Endothelial cell of umbilical vein (primary cell): Measurements from ENCODE around the gene CTTN. TPM values are rescaled to one million over a fixed set of nuclear protein-coding genes. Genes with fewer than 3 reads are reported as not detected.

Experiments used
- BruUV-seq: library from RNA; stranded (reverse); fragments of 400-500 nt; replicated peaks from 2 replicates; lab custom pipeline; 2021; lab: Mats Ljungman, UMichigan
- CTCF ChIA-PET: fragments of 300-600, 350-600 bp; sonication (Branson Sonifier 250); formaldehyde crosslinking; loops from one replicate; lab custom pipeline; 2021; ENCODE audit warnings: antibody characterized with exemption, inconsistent platforms; lab: Charles Lee
- POLR2A ChIA-PET: fragments of 300-600, 350-600 bp; sonication (Branson Sonifier 250); formaldehyde crosslinking; loops from one replicate; lab custom pipeline; 2021; ENCODE audit warnings: antibody characterized with exemption, inconsistent platforms; lab: Charles Lee
- DNase-seq: peaks from one replicate; pipeline ENCODE4 v3.0.0-alpha.2; 2011; ENCODE audit warnings: low read depth, low spot score
- FAIRE-seq: peaks from 2 replicates; lab custom pipeline; 2011; peaks lifted over from hg19 to GRCh38; lab: Jason Lieb, UNC
- H2AFZ ChIP-seq: 2 replicates; pipeline ENCODE4 v1.6.0; 2012; ENCODE audit warnings: low read depth, low read length, control low read depth, inconsistent platforms
- H3K27ac ChIP-seq: 2 replicates; pipeline ENCODE4 v1.5.1; 2011; ENCODE audit warnings: low read depth, mild to moderate bottlenecking, control low read depth, low read length, moderate library complexity; ENCODE audit not compliant: insufficient read depth
- H3K27me3 ChIP-seq, 2 experiments: 2 replicates each; pipeline versions ENCODE4 v1.6.0 to v1.6.1; 2011; ENCODE audit warnings: low read length in 2 of 2, mixed read lengths in 1 of 2; ENCODE audit not compliant: control insufficient read depth in 2 of 2, insufficient read depth in 2 of 2
- H3K36me3 ChIP-seq, 2 experiments: 2 replicates in 1 of 2; 3 replicates in 1 of 2; pipeline ENCODE4 v1.5.1; 2011; ENCODE audit warnings: low read length in 2 of 2, mild to moderate bottlenecking in 1 of 2, moderate library complexity in 1 of 2; ENCODE audit not compliant: control insufficient read depth in 2 of 2, insufficient read depth in 2 of 2; ENCODE audit errors: extremely low read depth in 1 of 2
- H3K4me1 ChIP-seq: 3 replicates; pipeline ENCODE4 v1.5.1; 2011; ENCODE audit warnings: mild to moderate bottlenecking, low read length; ENCODE audit not compliant: control insufficient read depth, insufficient read depth; ENCODE audit errors: extremely low read depth
- H3K4me2 ChIP-seq: 2 replicates; pipeline ENCODE4 v1.6.1; 2011; ENCODE audit warnings: low read length, control low read depth, mixed read lengths; ENCODE audit not compliant: insufficient read depth
- H3K4me3 ChIP-seq, 3 experiments: fragments of 200-600 bp in 1 of 3; sonication (generic), shearing (Covaris generic) in 1 of 3; replicated peaks in 1 of 3; 2 replicates each; pipeline ENCODE4 v1.5.1; 2011 to 2016; ENCODE audit warnings: control low read depth in 3 of 3, low read length in 3 of 3, mild to moderate bottlenecking in 2 of 3, inconsistent platforms in 1 of 3, low read depth in 1 of 3, moderate library complexity in 1 of 3; ENCODE audit not compliant: insufficient read depth in 1 of 3
- H3K79me2 ChIP-seq: 2 replicates; pipeline ENCODE4 v1.6.0; 2012; ENCODE audit warnings: low read length, inconsistent platforms; ENCODE audit not compliant: control insufficient read depth, insufficient read depth
- H3K9ac ChIP-seq: replicated peaks from 2 replicates; pipeline ENCODE3; 2011; ENCODE audit warnings: low read length, control low read depth; ENCODE audit not compliant: insufficient read depth; ENCODE audit errors: extremely low read depth
- H3K9me1 ChIP-seq: replicated peaks from 3 replicates; pipeline ENCODE4 v1.6.0; 2011; ENCODE audit warnings: mild to moderate bottlenecking, low read length; ENCODE audit not compliant: control insufficient read depth, insufficient read depth; ENCODE audit errors: extremely low read depth
- H3K9me3 ChIP-seq: replicated peaks from 2 replicates; pipeline ENCODE4 v1.5.1; 2012; ENCODE audit warnings: low read length, inconsistent platforms; ENCODE audit not compliant: control insufficient read depth, insufficient read depth
- H4K20me1 ChIP-seq: replicated peaks from 2 replicates; pipeline ENCODE3; 2011; ENCODE audit warnings: mild to moderate bottlenecking, low read length; ENCODE audit not compliant: control insufficient read depth, insufficient read depth; ENCODE audit errors: extremely low read depth
- CTCF ChIP-seq, 2 donors: IDR thresholded peaks; 1 replicate in 1 of 2; 2 replicates in 1 of 2; pipeline ENCODE4 v1.5.1; 2011; ENCODE audit warnings: low read length in 2 of 2, mild to moderate bottlenecking in 2 of 2, moderate library complexity in 2 of 2, control low read depth in 1 of 2, inconsistent platforms in 1 of 2, low read depth in 1 of 2; ENCODE audit not compliant: insufficient read depth in 1 of 2; ENCODE audit errors: extremely low read depth in 1 of 2
- EZH2 ChIP-seq: IDR thresholded peaks from 2 replicates; pipeline ENCODE4 v1.6.1; 2012; ENCODE audit warnings: borderline replicate concordance, low read depth, mild to moderate bottlenecking, moderate library complexity, low read length, inconsistent platforms; ENCODE audit not compliant: severe bottlenecking
- FOS ChIP-seq: IDR thresholded peaks from 2 replicates; pipeline ENCODE4 v1.6.1; 2011; ENCODE audit warnings: mild to moderate bottlenecking, low read length, moderate library complexity, borderline replicate concordance; ENCODE audit not compliant: insufficient read depth
- GATA2 ChIP-seq: IDR thresholded peaks from 2 replicates; pipeline ENCODE4 v1.7.0; 2011; ENCODE audit warnings: low read depth, mild to moderate bottlenecking, moderate library complexity, mixed read lengths, low read length; ENCODE audit not compliant: insufficient read length, insufficient read depth
- JUN ChIP-seq: IDR thresholded peaks from 2 replicates; pipeline ENCODE4 v1.6.1; 2011; ENCODE audit warnings: borderline replicate concordance, low read depth; ENCODE audit not compliant: insufficient read length, insufficient read depth
- MAX ChIP-seq: IDR thresholded peaks from 2 replicates; pipeline ENCODE4 v1.6.1; 2011; ENCODE audit not compliant: insufficient read depth, insufficient read length
- MYC ChIP-seq: IDR thresholded peaks from one replicate; pipeline ENCODE4 v1.6.1; 2011; ENCODE audit warnings: mild to moderate bottlenecking, low read depth, low read length
- POLR2A ChIP-seq: IDR thresholded peaks from 2 replicates; pipeline ENCODE4 v1.6.1; 2012; ENCODE audit warnings: low read depth, mild to moderate bottlenecking, control low read depth, low read length
- POLR2AphosphoS5 ChIP-seq: IDR thresholded peaks from 2 replicates; pipeline ENCODE4 v1.6.1; 2012; ENCODE audit warnings: low read depth, mild to moderate bottlenecking, control low read depth, low read length, moderate library complexity; ENCODE audit not compliant: insufficient read depth
- dilution Hi-C: fragments of 300-500 bp; cut with MboI; formaldehyde crosslinking; loops from one replicate; pipeline ENCODE4 v1.15.0; 2019; ENCODE audit warnings: low sequenced_read_pairs; ENCODE audit not compliant: extremely low pct_ligation_motif_present
- intact Hi-C: fragments of 100-400 bp; cut with micrococcal nuclease; formaldehyde crosslinking; loops from one replicate; pipeline ENCODE4 v1.10.0; 2022
- polyA plus RNA-seq, 4 experiments: library from polyadenylated mRNA; depleted of rRNA in 3 of 4; stranded (reverse) in 3 of 4; unstranded in 1 of 4; fragments of >200 nt; gene quantifications; 2 replicates each; pipeline versions ENCODE4 v1.2.1 to v1.2.3, GENCODE V29; 2011 to 2012; ENCODE audit warnings: missing spikeins in 1 of 4
- total RNA-seq: library from RNA; stranded (reverse); gene quantifications from 2 replicates; pipeline ENCODE4 v1.2.3, GENCODE V29; 2021

The CTTN gene
- total and polyA plus RNA-seq, 2 donors (not counting 3 experiments of a cell fraction or from before 2014, with no cell fraction given), result 161 to 330 TPM

GRCh38 chr11:70463478-70464255, 65.3 kb downstream of the CTTN start:
- no peak overlapping the region for H3K4me2 ChIP-seq
- H3K36me3 ChIP-seq, result no peaks in the 10 kb centered on the region
- H3K79me2 ChIP-seq, result no peaks in the 10 kb centered on the region
- FAIRE-seq (no peak), DNase-seq (no peak)
- H4K20me1 ChIP-seq, result no peaks in the 10 kb centered on the region
- TF ChIP-seq MAX (no peak), MYC (no peak), EZH2 (no peak), CTCF (IDR thresholded peaks at IDR 0.05; ENCODE audit: extremely low read depth in 1 of 2, insufficient read depth in 1 of 2, low read depth in 1 of 2, low read length in 2 of 2) (no peak), FOS (no peak), POLR2AphosphoS5 (no peak), GATA2 (no peak), POLR2A (no peak), JUN (no peak)
- no peaks in the 10 kb centered on the region for H3K9me3 ChIP-seq
- ChIA-PET CTCF (no interaction called here), POLR2A (no interaction called here)
- dilution Hi-C loops (no loop called here), intact Hi-C loops (no loop called here)
- no peak overlapping the region for H3K27ac ChIP-seq
- no peak overlapping the region for H2AFZ ChIP-seq
- no peak overlapping the region for H3K9ac ChIP-seq
- H3K4me3 ChIP-seq, result no peak overlapping the region
- H3K9me1 ChIP-seq, result no peaks in the 10 kb centered on the region
- no peaks in the 10 kb centered on the region for H3K4me1 ChIP-seq
- no peaks in the 10 kb centered on the region for H3K27me3 ChIP-seq
- no TSS peak for BruUV-seq
